Spleen (tissue), 11 donors: ENCODE measurements around the gene MYLK. TPM values are rescaled to one million over a fixed set of nuclear protein-coding genes. Genes with fewer than 3 reads are reported as not detected.

ENCODE experiments used
- DNase-seq: peaks from one replicate; pipeline ENCODE4 v3.0.0-alpha.2; 2020
- H3K27ac ChIP-seq, 8 donors: fragments of 200-600 bp; sonication (generic) in 7 of 8; 1 replicate in 4 of 8; 2 replicates in 4 of 8; pipeline versions ENCODE4 v1.5.0 to v1.8.0; 2016 to 2021; ENCODE audit warnings: inconsistent platforms in 4 of 8, mild to moderate bottlenecking in 4 of 8, moderate library complexity in 1 of 8
- H3K27me3 ChIP-seq, 7 donors: fragments of 200-600 bp; sonication (generic) in 6 of 7; replicated peaks in 1 of 7; 1 replicate in 4 of 7; 2 replicates in 3 of 7; pipeline versions ENCODE4 v1.5.0 to v1.8.0; 2016 to 2021; ENCODE audit warnings: inconsistent platforms in 3 of 7, mild to moderate bottlenecking in 1 of 7
- H3K36me3 ChIP-seq, 6 donors: fragments of 200-600 bp; sonication (generic) in 5 of 6; 1 replicate in 4 of 6; 2 replicates in 2 of 6; pipeline versions ENCODE4 v1.5.0 to v1.8.0; 2016 to 2021; ENCODE audit warnings: inconsistent platforms in 2 of 6
- H3K4me1 ChIP-seq, 6 donors: fragments of 200-600 bp; sonication (generic) in 5 of 6; 1 replicate in 3 of 6; 2 replicates in 3 of 6; pipeline versions ENCODE4 v1.5.0 to v1.8.0; 2016 to 2021; ENCODE audit warnings: inconsistent platforms in 3 of 6
- H3K4me3 ChIP-seq, 8 donors: fragments of 200-600 bp; sonication (generic) in 7 of 8; 1 replicate in 4 of 8; 2 replicates in 4 of 8; pipeline versions ENCODE4 v1.5.0 to v1.8.0; 2016 to 2021; ENCODE audit warnings: inconsistent platforms in 4 of 8, mild to moderate bottlenecking in 4 of 8, moderate library complexity in 2 of 8
- H3K9me3 ChIP-seq, 8 donors: fragments of 200-600 bp; sonication (generic) in 7 of 8; 1 replicate in 4 of 8; 2 replicates in 4 of 8; pipeline versions ENCODE4 v1.5.0 to v1.8.0; 2016 to 2021; ENCODE audit warnings: inconsistent platforms in 4 of 8
- POLR2A ChIP-seq, 3 donors: fragments of 450-650 bp; IDR thresholded peaks; one replicate each; pipeline ENCODE4 v1.5.1; 2017; ENCODE audit warnings: antibody characterized with exemption in 3 of 3, mild to moderate bottlenecking in 1 of 3
- POLR2AphosphoS5 ChIP-seq, 3 donors: sonication (generic); formaldehyde crosslinking; IDR thresholded peaks; one replicate each; pipeline ENCODE4 v1.5.1; 2017; ENCODE audit warnings: antibody characterized with exemption in 3 of 3
- WGBS, 5 donors: extraction: QIAGEN DNeasy Blood & Tissue Kit in 3 of 5; methylation state at CpG; one replicate each; pipeline versions ENCODE4 v1.1.5 to v1.1.7; 2013 to 2018; 5-methylcytosine and 5-hydroxymethylcytosine counted together
- intact Hi-C: fragments of 100-400 bp; cut with DNase I; formaldehyde crosslinking; loops from one replicate; pipeline ENCODE4 v1.15.0; 2023; ENCODE audit warnings: low total_unique reads
- polyA plus RNA-seq, 3 donors: library from polyadenylated mRNA; stranded (reverse); fragments of 200-250 nt; gene quantifications; one replicate each; pipeline ENCODE4 v1.2.1, GENCODE V29; 2013
- total RNA-seq, 7 donors: library from RNA; depleted of rRNA in 3 of 7; stranded (reverse); fragments of >200 nt in 3 of 7; fragmentation: NEBNext Ultra II Directional in 4 of 7; extraction: Animal tissue kit (Norgen Biotek cat#: 25700) in 4 of 7; gene quantifications; one replicate each; pipeline versions ENCODE4 v1.1.0 to v1.2.1, GENCODE V29; 2016 to 2021
- TF ChIP-seq, protein P1 (sequence below), 11 experiments: fragments of 200-600 bp in 7 of 11; fragments of 450-650 bp in 4 of 11; sonication (generic) in 4 of 11; IDR thresholded peaks in 8 of 11; conservative IDR thresholded peaks in 3 of 11; 1 replicate in 7 of 11; 2 replicates in 4 of 11; pipeline versions ENCODE4 v1.4.0 to v1.8.0; 2016 to 2021; ENCODE audit warnings: antibody characterized with exemption in 11 of 11, inconsistent platforms in 4 of 11, mild to moderate bottlenecking in 1 of 11
- donor health status: healthy with polysubstance abuse.
- donor health status: DM: no; HTN: no; CAD: no; lungs with moderate emphysema.
- donor health status: DM: no; HTN: no; CAD: no.
- donor health status: Bipolar disorder and iron deficiency.
- donor health status: healthy.
- donor health status: DM: no; HTN: no; CAD: no.
- donor health status: DM: yes; HTN: yes; CAD: no.

MYLK gene
- total and polyA plus RNA-seq, 10 donors: 11.1 to 343 (median 154) TPM

DNA sequence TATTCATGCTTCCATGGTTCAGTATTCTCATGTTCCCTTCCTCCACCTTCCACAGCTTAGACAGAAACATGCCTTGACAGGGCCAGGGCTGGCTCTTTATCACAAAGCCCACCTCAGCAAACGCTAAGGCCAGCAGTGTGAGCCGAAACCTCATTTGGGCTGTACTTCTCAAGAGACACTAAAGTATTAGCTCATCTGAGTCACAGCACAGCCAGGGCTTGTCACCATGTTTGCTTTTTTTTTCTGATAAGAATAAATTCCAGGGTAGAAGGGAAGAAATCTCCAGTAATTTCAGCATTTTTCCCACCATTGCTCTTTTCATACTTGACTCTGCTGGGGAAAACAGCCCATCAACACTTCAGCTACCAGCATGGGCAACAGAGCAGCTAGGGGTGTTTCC is 95.4 kb downstream of the MYLK start:
- no peak for TF ChIP-seq POLR2A (IDR thresholded peaks at IDR 0.05)
- TF ChIP-seq, protein P1, sequence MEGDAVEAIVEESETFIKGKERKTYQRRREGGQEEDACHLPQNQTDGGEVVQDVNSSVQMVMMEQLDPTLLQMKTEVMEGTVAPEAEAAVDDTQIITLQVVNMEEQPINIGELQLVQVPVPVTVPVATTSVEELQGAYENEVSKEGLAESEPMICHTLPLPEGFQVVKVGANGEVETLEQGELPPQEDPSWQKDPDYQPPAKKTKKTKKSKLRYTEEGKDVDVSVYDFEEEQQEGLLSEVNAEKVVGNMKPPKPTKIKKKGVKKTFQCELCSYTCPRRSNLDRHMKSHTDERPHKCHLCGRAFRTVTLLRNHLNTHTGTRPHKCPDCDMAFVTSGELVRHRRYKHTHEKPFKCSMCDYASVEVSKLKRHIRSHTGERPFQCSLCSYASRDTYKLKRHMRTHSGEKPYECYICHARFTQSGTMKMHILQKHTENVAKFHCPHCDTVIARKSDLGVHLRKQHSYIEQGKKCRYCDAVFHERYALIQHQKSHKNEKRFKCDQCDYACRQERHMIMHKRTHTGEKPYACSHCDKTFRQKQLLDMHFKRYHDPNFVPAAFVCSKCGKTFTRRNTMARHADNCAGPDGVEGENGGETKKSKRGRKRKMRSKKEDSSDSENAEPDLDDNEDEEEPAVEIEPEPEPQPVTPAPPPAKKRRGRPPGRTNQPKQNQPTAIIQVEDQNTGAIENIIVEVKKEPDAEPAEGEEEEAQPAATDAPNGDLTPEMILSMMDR (IDR thresholded peaks at IDR 0.05 in 8 of 11, conservative IDR thresholded peaks at IDR 0.05 in 3 of 11): no peak
- no peak for TF ChIP-seq POLR2AphosphoS5 (IDR thresholded peaks at IDR 0.05)
- Histone ChIP-seq H3K4me3 (no peak overlapping the region), H3K27ac (no peak overlapping the region), H3K27me3 (peaks cover 0 to 4% (median 0%) of the 10 kb centered on the region in 7 donors), H3K9me3 (no peaks in the 10 kb centered on the region), H3K36me3 (no peaks in the 10 kb centered on the region), H3K4me1 (peaks cover 0 to 4% (median 0%) of the 10 kb centered on the region in 6 donors)
- intact Hi-C loops: no loop called here
- 93 to 100% (median 93%) methylated on average over 2 of the region's 2 CpGs for WGBS, 5 donors
- no peak for DNase-seq

- no peaks in the 10 kb centered on the region for H3K36me3 ChIP-seq
- peaks cover 0 to 16% (median 3%) of the 10 kb centered on the region in 6 donors for H3K4me1 ChIP-seq
- no peaks in the 10 kb centered on the region for H3K9me3 ChIP-seq
- intact Hi-C loops: no loop called here
- no peak overlapping the region for H3K4me3 ChIP-seq
- H3K27me3 ChIP-seq: peaks cover 0 to 4% (median 0%) of the 10 kb centered on the region in 7 donors
- TF ChIP-seq, protein P1 (IDR thresholded peaks at IDR 0.05 in 8 of 11, conservative IDR thresholded peaks at IDR 0.05 in 3 of 11): no peak
- TF ChIP-seq POLR2A (IDR thresholded peaks at IDR 0.05) (no peak), POLR2AphosphoS5 (IDR thresholded peaks at IDR 0.05) (no peak)
- WGBS, 5 donors: 81 to 88% (median 83%) methylated on average over 5 of the region's 5 CpGs
- DNase-seq: no peak
- H3K27ac ChIP-seq: no peak overlapping the region
Measured at GRCh38 chr3:123787133-123787532, 97.0 kb downstream of the MYLK start.

- H3K4me1 ChIP-seq: peaks cover 0 to 16% (median 3%) of the 10 kb centered on the region in 6 donors
- H3K27me3 ChIP-seq: no peaks in the 10 kb centered on the region
- no peaks in the 10 kb centered on the region for H3K36me3 ChIP-seq
- intact Hi-C loops: no loop called here
- no peaks in the 10 kb centered on the region for H3K9me3 ChIP-seq
- H3K4me3 ChIP-seq: no peak overlapping the region
- H3K27ac ChIP-seq: no peak overlapping the region
- no peak for DNase-seq
- TF ChIP-seq, protein P1 (IDR thresholded peaks at IDR 0.05 in 8 of 11, conservative IDR thresholded peaks at IDR 0.05 in 3 of 11): no peak
- TF ChIP-seq POLR2A (IDR thresholded peaks at IDR 0.05): no peak
- TF ChIP-seq POLR2AphosphoS5 (IDR thresholded peaks at IDR 0.05): no peak
- 92 to 98% (median 92%) methylated on average over 3 of the region's 3 CpGs for WGBS, 5 donors
Measured at GRCh38 chr3:123785602-123786001, 98.5 kb downstream of the MYLK start.

DNA sequence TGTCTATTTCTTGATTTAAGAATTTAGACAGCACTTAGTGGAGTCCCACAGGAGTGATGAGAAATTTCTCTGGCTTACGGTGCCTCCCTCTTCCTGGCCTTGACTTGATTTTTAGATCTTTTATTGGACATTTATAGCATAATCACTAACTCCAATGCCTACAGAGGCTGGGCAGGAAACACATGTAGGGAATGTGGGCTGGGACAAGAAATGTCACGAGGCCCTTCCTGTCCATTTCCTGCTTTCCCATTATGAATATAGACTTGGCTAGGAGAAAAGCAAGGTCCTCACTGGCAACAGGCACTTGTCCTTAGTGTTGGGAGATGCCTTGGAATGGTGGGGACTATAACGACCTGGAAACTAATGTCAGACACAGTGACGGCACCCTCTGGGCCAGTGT is 100.3 kb downstream of the MYLK start:
- Histone ChIP-seq H3K4me3 (no peak overlapping the region), H3K36me3 (no peaks in the 10 kb centered on the region), H3K9me3 (no peaks in the 10 kb centered on the region), H3K27me3 (no peaks in the 10 kb centered on the region), H3K27ac (peak overlapping the region in 7 of 8 donors; percentile 4 to 52 (median 41)), H3K4me1 (peaks cover 0 to 16% (median 3%) of the 10 kb centered on the region in 6 donors)
- TF ChIP-seq, protein P1 (IDR thresholded peaks at IDR 0.05 in 8 of 11, conservative IDR thresholded peaks at IDR 0.05 in 3 of 11): no peak
- peak in 1 of 3 donors; percentile 54 for TF ChIP-seq POLR2AphosphoS5 (IDR thresholded peaks at IDR 0.05)
- intact Hi-C loops: no loop called here
- 40 to 67% (median 54%) methylated on average over 4 of the region's 4 CpGs for WGBS, 5 donors
- no peak for DNase-seq
